Endothelial cell of hepatic sinusoid (primary cell): Measurements from ENCODE around the gene DLL1.
"Not testable (repeated sequence)": the region's sequence is repeated elsewhere in the genome, so short reads cannot be mapped to it uniquely, and the experiment has no call there.

Source experiments
- in situ Hi-C: cut with HindIII; loops from 2 replicates; pipeline ENCODE4 v1.10.0; 2017; ENCODE audit warnings: low sequenced_read_pairs

The DLL1 gene

GRCh38 chr6:170290296-170291128 lies at the start of gene DLL1:
Gene DLL1, minus strand, starts transcription at chr6:170291078. Its CDS starts 939 bp downstream, at chr6:170290139.
- in situ Hi-C loops: no loop called here

GRCh38 chr6:170335199-170335598 lies 44.3 kb upstream of the DLL1 start:
- in situ Hi-C loops: not testable (repeated sequence)

GRCh38 chr6:170329321-170329720 lies 38.4 kb upstream of the DLL1 start:
- in situ Hi-C loops: no loop called here

GRCh38 chr6:170317718-170318117 lies 26.8 kb upstream of the DLL1 start:
- in situ Hi-C loops: no loop called here

GRCh38 chr6:170317076-170317475 lies 26.2 kb upstream of the DLL1 start:
- in situ Hi-C loops: no loop called here

GRCh38 chr6:170316071-170316470 lies 25.2 kb upstream of the DLL1 start:
- in situ Hi-C loops: no loop called here

- in situ Hi-C loops: no loop called here
These were observed 24.1 kb upstream of the DLL1 start for GRCh38 chr6:170314983-170315382.

GRCh38 chr6:170313716-170314295 lies 22.9 kb upstream of the DLL1 start:
- in situ Hi-C loops: no loop called here

GRCh38 chr6:170312876-170313275 lies 22.0 kb upstream of the DLL1 start:
- in situ Hi-C loops: no loop called here

GRCh38 chr6:170311696-170312095 lies 20.8 kb upstream of the DLL1 start:
- in situ Hi-C loops: no loop called here

GRCh38 chr6:170308761-170309160 lies 17.9 kb upstream of the DLL1 start:
- in situ Hi-C loops: no loop called here

GRCh38 chr6:170307080-170307545 lies 16.2 kb upstream of the DLL1 start:
- in situ Hi-C loops: no loop called here

GRCh38 chr6:170306324-170307079 lies 15.6 kb upstream of the DLL1 start, which contains the start of gene FAM120B:
Gene FAM120B, plus strand, starts transcription at chr6:170306758. Its CDS starts 10,633 bp downstream, at chr6:170317391.
- in situ Hi-C loops: no loop called here

GRCh38 chr6:170305805-170306323 lies 15.0 kb upstream of the DLL1 start:
- in situ Hi-C loops: no loop called here

- in situ Hi-C loops: no loop called here
These were observed 10.3 kb upstream of the DLL1 start for GRCh38 chr6:170301184-170301583.

GRCh38 chr6:170298688-170299087 lies 7.8 kb upstream of the DLL1 start:
- in situ Hi-C loops: loop anchor here (5.0 kb wide), 1 partner anchor 49 kb away; no protein-coding TSS in a partner anchor

- in situ Hi-C loops: loop anchor here (5.0 kb wide), 1 partner anchor 50 kb away; no protein-coding TSS in a partner anchor
These were observed 6.9 kb upstream of the DLL1 start for GRCh38 chr6:170297576-170298330.

GRCh38 chr6:170296746-170297575 lies 6.1 kb upstream of the DLL1 start:
- in situ Hi-C loops: loop anchor here (5.0 kb wide), 1 partner anchor 50 kb away; no protein-coding TSS in a partner anchor

- in situ Hi-C loops: loop anchor here (5.0 kb wide), 1 partner anchor 51 kb away; no protein-coding TSS in a partner anchor
These were observed 5.5 kb upstream of the DLL1 start for GRCh38 chr6:170296423-170296745.
